IMR-90 (cell line): ENCODE measurements around the gene ROS1. TPM values are rescaled to one million over a fixed set of nuclear protein-coding genes. Genes with fewer than 3 reads are reported as not detected.

ENCODE experiments used
- ATAC-seq: fragments of 200-7000 bp; cut with Tn5 transposase; 2 replicates; pipeline ENCODE4 v1.9.1; 2020; ENCODE audit warnings: low read depth, mild to moderate bottlenecking, moderate library complexity
- BruUV-seq: library from RNA; stranded (reverse); fragments of 400-500 nt; replicated peaks from 2 replicates; lab custom pipeline; 2021; lab: Mats Ljungman, UMichigan
- CTCF ChIA-PET: fragments of 300-600 bp; formaldehyde crosslinking; extraction: SDS; loops from one replicate; lab custom pipeline; 2021; ENCODE audit warnings: antibody characterized with exemption; lab: Yijun Ruan, JAX
- POLR2A ChIA-PET: fragments of 300-600 bp; sonication (Branson Sonifier 250); formaldehyde crosslinking; loops from one replicate; lab custom pipeline; 2022; ENCODE audit warnings: antibody characterized with exemption; ENCODE audit not compliant: unreplicated experiment; lab: Charles Lee
- DNase-seq: peaks from one replicate; pipeline ENCODE4 v3.0.0; 2013
- H2AFZ ChIP-seq: replicated peaks from 2 replicates; pipeline ENCODE3; 2013; ENCODE audit warnings: low read length, mild to moderate bottlenecking; ENCODE audit not compliant: poor library complexity
- H2AK5ac ChIP-seq: 2 replicates; pipeline ENCODE4 v1.6.1; 2013; ENCODE audit warnings: low read depth, low read length, inconsistent platforms
- H2AK9ac ChIP-seq: replicated peaks from 2 replicates; pipeline ENCODE3; 2013; ENCODE audit warnings: mild to moderate bottlenecking, low read depth, low read length, moderate library complexity; ENCODE audit not compliant: poor library complexity
- H2BK120ac ChIP-seq: 2 replicates; pipeline ENCODE4 v1.6.1; 2013; ENCODE audit warnings: low read depth, low read length, inconsistent platforms
- H2BK15ac ChIP-seq: 3 replicates; pipeline ENCODE4 v1.6.1; 2013; ENCODE audit warnings: low read depth, low read length, inconsistent platforms
- H2BK20ac ChIP-seq: 2 replicates; pipeline ENCODE4 v1.6.1; 2013; ENCODE audit warnings: low read depth, mild to moderate bottlenecking, inconsistent platforms, low read length, moderate library complexity
- H2BK5ac ChIP-seq: 2 replicates; pipeline ENCODE4 v1.6.1; 2013; ENCODE audit warnings: mild to moderate bottlenecking, low read depth, low read length, inconsistent platforms; ENCODE audit not compliant: poor library complexity, severe bottlenecking
- H3K14ac ChIP-seq: replicated peaks from 2 replicates; pipeline ENCODE4 v1.6.1; 2013; ENCODE audit warnings: low read depth, low read length, inconsistent platforms
- H3K18ac ChIP-seq: 2 replicates; pipeline ENCODE4 v1.6.1; 2013; ENCODE audit warnings: low read depth, low read length, control low read depth
- H3K23ac ChIP-seq: 2 replicates; pipeline ENCODE4 v1.6.1; 2013; ENCODE audit warnings: low read depth, low read length, inconsistent platforms
- H3K27ac ChIP-seq: 2 replicates; pipeline ENCODE4 v1.5.1; 2013; ENCODE audit warnings: mild to moderate bottlenecking, control low read depth, low read length; ENCODE audit not compliant: insufficient read depth
- H3K27me3 ChIP-seq: 2 replicates; pipeline ENCODE4 v1.6.1; 2013; ENCODE audit warnings: low read length; ENCODE audit not compliant: control insufficient read depth, insufficient read depth
- H3K36me3 ChIP-seq: 2 replicates; pipeline ENCODE4 v1.6.1; 2013; ENCODE audit warnings: low read length, mixed read lengths; ENCODE audit not compliant: control insufficient read depth, insufficient read depth
- H3K4ac ChIP-seq: 2 replicates; pipeline ENCODE4 v1.6.1; 2013; ENCODE audit warnings: low read depth, low read length, inconsistent platforms
- H3K4me1 ChIP-seq: 2 replicates; pipeline ENCODE4 v1.6.1; 2013; ENCODE audit warnings: low read length, mixed read lengths; ENCODE audit not compliant: control insufficient read depth, insufficient read depth
- H3K4me2 ChIP-seq: 2 replicates; pipeline ENCODE4 v1.6.1; 2013; ENCODE audit warnings: low read depth, mild to moderate bottlenecking, control low read depth, low read length, moderate library complexity
- H3K4me3 ChIP-seq: 2 replicates; pipeline ENCODE4 v1.5.1; 2013; ENCODE audit warnings: low read depth, mild to moderate bottlenecking, control low read depth, low read length, moderate library complexity; ENCODE audit not compliant: insufficient read depth
- H3K56ac ChIP-seq: 2 replicates; pipeline ENCODE4 v1.6.1; 2013; ENCODE audit warnings: low read length, inconsistent platforms; ENCODE audit not compliant: insufficient read depth; ENCODE audit errors: extremely low read depth
- H3K79me1 ChIP-seq, 2 experiments: 2 replicates each; pipeline ENCODE4 v1.6.1; 2013; ENCODE audit warnings: low read length in 2 of 2, inconsistent platforms in 1 of 2, low read depth in 1 of 2
- H3K9ac ChIP-seq: 2 replicates; pipeline ENCODE4 v1.6.1; 2013; ENCODE audit warnings: low read depth, low read length, control low read depth
- H3K9me1 ChIP-seq: 2 replicates; pipeline ENCODE4 v1.6.1; 2013; ENCODE audit warnings: low read length, inconsistent platforms; ENCODE audit not compliant: insufficient read depth
- H3K9me3 ChIP-seq: 2 replicates; pipeline ENCODE4 v1.6.1; 2013; ENCODE audit warnings: low read length; ENCODE audit not compliant: control insufficient read depth, insufficient read depth
- H4K20me1 ChIP-seq: 2 replicates; pipeline ENCODE4 v1.6.1; 2013; ENCODE audit warnings: low read length, inconsistent platforms; ENCODE audit not compliant: insufficient read depth
- H4K5ac ChIP-seq: 2 replicates; pipeline ENCODE4 v1.6.1; 2013; ENCODE audit warnings: mild to moderate bottlenecking, low read depth, low read length, control low read depth
- H4K8ac ChIP-seq, 2 experiments: 2 replicates each; pipeline ENCODE4 v1.6.1; 2013; ENCODE audit warnings: low read depth in 2 of 2, low read length in 2 of 2, control low read depth in 1 of 2, inconsistent platforms in 1 of 2
- H4K91ac ChIP-seq: 2 replicates; pipeline ENCODE4 v1.6.1; 2013; ENCODE audit warnings: low read depth, low read length, inconsistent platforms; ENCODE audit not compliant: insufficient read depth
- BHLHE40 ChIP-seq: fragments of 150-350 bp; IDR thresholded peaks from 2 replicates; pipeline ENCODE4 v1.6.1; 2016; ENCODE audit warnings: mild to moderate bottlenecking, low read depth, low read length
- CEBPB ChIP-seq: IDR thresholded peaks from 2 replicates; pipeline ENCODE4 v1.6.1; 2012; ENCODE audit warnings: low read depth, low read length, improper control_type of control experiment
- CHD1 ChIP-seq: IDR thresholded peaks from 2 replicates; pipeline ENCODE4 v1.6.1; 2012; ENCODE audit warnings: low read depth, low read length, improper control_type of control experiment
- FOS ChIP-seq: fragments of 150-350 bp; IDR thresholded peaks from 2 replicates; pipeline ENCODE4 v1.6.1; 2016; ENCODE audit warnings: low read depth, low read length
- MAFK ChIP-seq: IDR thresholded peaks from 2 replicates; pipeline ENCODE4 v1.6.1; 2012; ENCODE audit warnings: low read depth, low read length, improper control_type of control experiment
- MAZ ChIP-seq: IDR thresholded peaks from 2 replicates; pipeline ENCODE4 v1.6.1; 2012; ENCODE audit warnings: low read depth, mild to moderate bottlenecking, low read length, improper control_type of control experiment, moderate library complexity, borderline replicate concordance
- MXI1 ChIP-seq: IDR thresholded peaks from 2 replicates; pipeline ENCODE4 v1.6.1; 2012; ENCODE audit warnings: low read depth, mild to moderate bottlenecking, low read length, moderate library complexity, borderline replicate concordance
- NFE2L2 ChIP-seq: fragments of 150-350 bp; IDR thresholded peaks from 2 replicates; pipeline ENCODE4 v1.6.1; 2016; ENCODE audit warnings: low read depth, mild to moderate bottlenecking, low read length
- POLR2A ChIP-seq: IDR thresholded peaks from 2 replicates; pipeline ENCODE4 v1.6.1; 2012; ENCODE audit warnings: mild to moderate bottlenecking, low read depth, low read length
- RAD21 ChIP-seq: IDR thresholded peaks from 2 replicates; pipeline ENCODE4 v1.6.1; 2012; ENCODE audit warnings: low read length, improper control_type of control experiment
- RCOR1 ChIP-seq: IDR thresholded peaks from 2 replicates; pipeline ENCODE4 v1.6.1; 2012; ENCODE audit warnings: mild to moderate bottlenecking, low read length, improper control_type of control experiment; ENCODE audit not compliant: insufficient replicate concordance
- RFX5 ChIP-seq: IDR thresholded peaks from 2 replicates; pipeline ENCODE4 v1.8.0; 2012; ENCODE audit warnings: low read depth, mild to moderate bottlenecking, low read length, moderate library complexity
- SMC3 ChIP-seq: fragments of 150-350 bp; IDR thresholded peaks from 2 replicates; pipeline ENCODE4 v1.6.1; 2016; ENCODE audit warnings: low read depth, mild to moderate bottlenecking, antibody characterized with exemption, low read length, moderate library complexity
- WGBS, 2 experiments: methylation state at CpG; one replicate each; pipeline versions ENCODE4 v1.1.5 to v1.1.7; 2013; ENCODE audit warnings: missing lambda C conversion rate in 2 of 2; ENCODE audit not compliant: insufficient read length in 1 of 2; ENCODE audit errors: extremely low coverage in 2 of 2; 5-methylcytosine and 5-hydroxymethylcytosine counted together
- dilution Hi-C: fragments of 300-500 bp; cut with HindIII; formaldehyde crosslinking; loops from one replicate; pipeline ENCODE4 v1.14.3; 2018; ENCODE audit warnings: low sequenced_read_pairs; ENCODE audit not compliant: unreplicated experiment
- in situ Hi-C: fragments of 300-500 bp; cut with MboI; formaldehyde crosslinking; loops from 3 replicates; pipeline ENCODE4 v1.14.3; 2019; ENCODE audit warnings: low sequenced_read_pairs, inconsistent platforms, mixed read lengths
- intact Hi-C: fragments of 100-400 bp; cut with micrococcal nuclease; formaldehyde crosslinking; loops from 2 replicates; pipeline ENCODE4 v1.10.0; 2022
- polyA plus RNA-seq, 3 experiments: library from polyadenylated mRNA; depleted of rRNA; stranded (reverse); fragments of >200 nt; gene quantifications; 2 replicates each; pipeline ENCODE4 v1.2.3, GENCODE V29; 2012; ENCODE audit warnings: low replicate concordance in 1 of 3
- total RNA-seq: library from RNA; depleted of rRNA; stranded (reverse); fragments of >200 nt; gene quantifications from 2 replicates; pipeline ENCODE4 v1.2.3, GENCODE V29; 2012
- TF ChIP-seq, protein P1 (sequence below): fragments of 150-350 bp; IDR thresholded peaks from 2 replicates; pipeline ENCODE4 v1.6.1; 2017; ENCODE audit warnings: mild to moderate bottlenecking, antibody characterized with exemption, low read length, low read depth
- TF ChIP-seq, protein P2 (sequence below): fragments of 150-350 bp; IDR thresholded peaks from 2 replicates; pipeline ENCODE4 v1.6.1; 2016; ENCODE audit warnings: low read depth, mild to moderate bottlenecking, low read length, moderate library complexity, borderline replicate concordance
- TF ChIP-seq, protein P3 (sequence below): conservative IDR thresholded peaks from 2 replicates; pipeline ENCODE4 v1.5.1; 2012; ENCODE audit warnings: mild to moderate bottlenecking, low read depth, low read length, improper control_type of control experiment

Gene ROS1
- total and polyA plus RNA-seq, 2 of the 4 experiments (the other 2 are of a cell fraction): under 0.01 to 0.03 TPM

DNA sequence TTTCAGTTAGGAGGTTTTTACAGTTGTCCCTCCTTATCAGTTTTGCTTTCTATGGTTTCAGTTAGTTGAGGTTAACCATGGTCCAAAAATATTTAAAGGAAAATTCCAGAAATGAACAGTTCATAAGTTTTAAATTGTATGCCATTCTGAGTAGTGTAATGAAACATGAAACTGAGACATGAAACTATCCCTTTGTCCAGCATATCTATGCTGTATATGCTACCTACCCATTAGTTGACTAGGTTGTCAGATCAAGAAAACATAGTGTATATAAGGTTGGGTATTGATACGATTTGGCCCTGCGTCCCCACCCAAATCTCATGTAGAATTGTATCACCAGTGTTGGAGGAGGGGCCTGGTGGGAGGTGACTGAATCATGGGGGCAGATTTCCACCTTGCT is 121.3 kb downstream of the ROS1 start:
- H2AK5ac ChIP-seq: no peak overlapping the region
- H3K14ac ChIP-seq: no peak overlapping the region
- H3K4me1 ChIP-seq: no peaks in the 10 kb centered on the region
- no TSS peak for BruUV-seq
- no peak overlapping the region for H2BK15ac ChIP-seq
- dilution Hi-C loops (no loop called here), in situ Hi-C loops (no loop called here), intact Hi-C loops (no loop called here)
- no peak overlapping the region for H3K27ac ChIP-seq
- no peaks in the 10 kb centered on the region for H3K79me1 ChIP-seq
- no CpG with 5 or more reads among the region's 2 CpGs for WGBS, 2 experiments
- no peak overlapping the region for H4K91ac ChIP-seq
- TF ChIP-seq CEBPB: no peak
- TF ChIP-seq NFE2L2: no peak
- no peak for TF ChIP-seq BHLHE40
- no peak for TF ChIP-seq CHD1
- TF ChIP-seq RFX5: no peak
- no peak for TF ChIP-seq POLR2A
- no peak for TF ChIP-seq MAFK
- TF ChIP-seq, protein P1, sequence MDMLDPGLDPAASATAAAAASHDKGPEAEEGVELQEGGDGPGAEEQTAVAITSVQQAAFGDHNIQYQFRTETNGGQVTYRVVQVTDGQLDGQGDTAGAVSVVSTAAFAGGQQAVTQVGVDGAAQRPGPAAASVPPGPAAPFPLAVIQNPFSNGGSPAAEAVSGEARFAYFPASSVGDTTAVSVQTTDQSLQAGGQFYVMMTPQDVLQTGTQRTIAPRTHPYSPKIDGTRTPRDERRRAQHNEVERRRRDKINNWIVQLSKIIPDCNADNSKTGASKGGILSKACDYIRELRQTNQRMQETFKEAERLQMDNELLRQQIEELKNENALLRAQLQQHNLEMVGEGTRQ: no peak
- no peak for TF ChIP-seq MAZ
- TF ChIP-seq, protein P2, sequence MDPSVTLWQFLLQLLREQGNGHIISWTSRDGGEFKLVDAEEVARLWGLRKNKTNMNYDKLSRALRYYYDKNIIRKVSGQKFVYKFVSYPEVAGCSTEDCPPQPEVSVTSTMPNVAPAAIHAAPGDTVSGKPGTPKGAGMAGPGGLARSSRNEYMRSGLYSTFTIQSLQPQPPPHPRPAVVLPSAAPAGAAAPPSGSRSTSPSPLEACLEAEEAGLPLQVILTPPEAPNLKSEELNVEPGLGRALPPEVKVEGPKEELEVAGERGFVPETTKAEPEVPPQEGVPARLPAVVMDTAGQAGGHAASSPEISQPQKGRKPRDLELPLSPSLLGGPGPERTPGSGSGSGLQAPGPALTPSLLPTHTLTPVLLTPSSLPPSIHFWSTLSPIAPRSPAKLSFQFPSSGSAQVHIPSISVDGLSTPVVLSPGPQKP: no peak
- TF ChIP-seq FOS: no peak
- TF ChIP-seq, protein P3, sequence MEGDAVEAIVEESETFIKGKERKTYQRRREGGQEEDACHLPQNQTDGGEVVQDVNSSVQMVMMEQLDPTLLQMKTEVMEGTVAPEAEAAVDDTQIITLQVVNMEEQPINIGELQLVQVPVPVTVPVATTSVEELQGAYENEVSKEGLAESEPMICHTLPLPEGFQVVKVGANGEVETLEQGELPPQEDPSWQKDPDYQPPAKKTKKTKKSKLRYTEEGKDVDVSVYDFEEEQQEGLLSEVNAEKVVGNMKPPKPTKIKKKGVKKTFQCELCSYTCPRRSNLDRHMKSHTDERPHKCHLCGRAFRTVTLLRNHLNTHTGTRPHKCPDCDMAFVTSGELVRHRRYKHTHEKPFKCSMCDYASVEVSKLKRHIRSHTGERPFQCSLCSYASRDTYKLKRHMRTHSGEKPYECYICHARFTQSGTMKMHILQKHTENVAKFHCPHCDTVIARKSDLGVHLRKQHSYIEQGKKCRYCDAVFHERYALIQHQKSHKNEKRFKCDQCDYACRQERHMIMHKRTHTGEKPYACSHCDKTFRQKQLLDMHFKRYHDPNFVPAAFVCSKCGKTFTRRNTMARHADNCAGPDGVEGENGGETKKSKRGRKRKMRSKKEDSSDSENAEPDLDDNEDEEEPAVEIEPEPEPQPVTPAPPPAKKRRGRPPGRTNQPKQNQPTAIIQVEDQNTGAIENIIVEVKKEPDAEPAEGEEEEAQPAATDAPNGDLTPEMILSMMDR: no peak
- no peak for TF ChIP-seq MXI1
- no peak for TF ChIP-seq RAD21
- no peak for TF ChIP-seq RCOR1
- no peak for TF ChIP-seq SMC3
- H3K4me3 ChIP-seq: no peak overlapping the region
- no peak overlapping the region for H2AK9ac ChIP-seq
- no peak overlapping the region for H3K4me2 ChIP-seq
- CTCF ChIA-PET: no interaction called here
- H3K56ac ChIP-seq: no peak overlapping the region
- H3K18ac ChIP-seq: no peak overlapping the region
- no peak overlapping the region for H2BK120ac ChIP-seq
- H4K20me1 ChIP-seq: no peaks in the 10 kb centered on the region
- H3K36me3 ChIP-seq: no peaks in the 10 kb centered on the region
- POLR2A ChIA-PET: no interaction called here
- H3K4ac ChIP-seq: no peak overlapping the region
- H4K5ac ChIP-seq: no peak overlapping the region
- H2AFZ ChIP-seq: no peak overlapping the region
- no peak for DNase-seq
- ATAC-seq: no peak
- no peak overlapping the region for H2BK5ac ChIP-seq
- H3K9me3 ChIP-seq: no peaks in the 10 kb centered on the region
- H3K9ac ChIP-seq: no peak overlapping the region
- no peak overlapping the region for H2BK20ac ChIP-seq
- no peak overlapping the region for H3K23ac ChIP-seq
- H4K8ac ChIP-seq: no peak overlapping the region
- no peaks in the 10 kb centered on the region for H3K27me3 ChIP-seq
- H3K9me1 ChIP-seq: no peaks in the 10 kb centered on the region
